ENCODE data around the gene ADAT3.
A peak's percentile ranks its signal among the peaks of the same experiment; 100 is the strongest.
"Not testable (repeated sequence)": the region's sequence is repeated elsewhere in the genome, so short reads cannot be mapped to it uniquely, and the experiment has no call there.

ADAT3 gene

DNA sequence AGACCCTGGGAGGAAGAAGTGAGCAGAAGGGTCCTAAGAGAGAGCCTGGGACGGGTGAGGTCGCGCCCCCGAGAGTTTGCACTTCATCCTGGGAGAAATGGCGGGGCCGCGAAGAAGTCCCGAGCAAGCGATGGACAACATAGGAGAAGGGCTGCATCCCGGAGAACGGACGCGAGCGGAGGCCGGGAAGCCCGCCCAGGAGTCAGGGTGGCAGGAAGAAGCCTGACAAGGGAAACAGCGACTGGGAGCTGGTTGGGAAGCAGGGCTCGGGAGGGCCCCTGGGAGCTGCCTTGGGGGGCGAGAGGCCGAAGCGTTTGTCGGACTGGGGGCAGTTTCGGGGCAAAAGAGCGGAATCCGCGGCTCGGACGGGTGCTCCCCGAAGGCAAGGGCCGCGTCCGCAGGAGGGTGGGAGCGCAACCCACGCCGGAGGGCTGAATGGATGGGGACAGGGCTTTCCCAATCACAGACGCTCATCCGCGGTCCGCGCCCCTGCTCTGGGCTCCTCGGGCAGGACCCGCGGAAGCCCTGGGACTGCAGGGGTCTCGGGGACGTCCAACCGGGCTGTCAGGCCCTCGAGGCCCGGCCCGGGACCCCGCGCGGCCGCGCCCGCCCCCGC lies 20.4 kb upstream of the ADAT3 start:
- DNase-seq, result no peak

DNA sequence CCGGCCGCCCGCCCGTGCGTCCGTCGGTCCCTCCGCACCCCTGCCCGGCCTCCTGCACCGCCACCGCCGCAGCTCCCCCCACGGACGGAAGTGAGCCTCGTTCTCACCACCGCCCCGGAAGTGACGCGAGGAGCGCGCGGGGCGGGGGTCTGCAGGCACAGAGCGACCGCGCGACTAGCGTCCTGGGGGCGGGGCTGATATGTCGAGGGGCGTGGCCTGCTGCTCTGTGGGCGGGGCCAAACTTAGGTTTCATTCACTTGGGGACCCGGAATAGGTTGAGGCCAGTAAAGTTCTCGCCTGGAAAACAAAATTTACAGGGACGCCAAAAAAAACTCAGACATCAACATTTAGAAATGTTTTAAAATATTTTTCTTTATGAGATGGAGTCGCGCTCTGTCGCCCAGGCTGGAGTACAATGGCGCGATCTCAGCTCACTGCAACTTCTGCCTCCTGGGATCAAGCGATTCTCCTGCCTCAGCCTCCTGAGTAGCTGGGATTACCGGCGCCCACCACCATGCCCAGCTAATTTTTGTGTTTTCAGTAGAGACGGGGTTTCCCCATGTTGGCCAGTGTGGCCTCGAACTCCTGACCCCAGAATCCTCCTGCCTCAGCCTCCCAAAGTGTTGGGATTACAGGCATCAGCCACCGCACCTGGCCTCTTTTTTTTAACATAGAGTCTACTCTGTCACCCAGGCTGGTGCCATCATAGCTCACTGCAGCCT lies 19.6 kb upstream of the ADAT3 start, which contains the start of gene ABHD17A:
Gene ABHD17A (minus strand): TSS at position 99 of the 722 bp plus-strand sequence. CDS start 3,930 bp downstream, outside the sequence.
- peak; percentile 73 to 96 for DNase-seq

DNA sequence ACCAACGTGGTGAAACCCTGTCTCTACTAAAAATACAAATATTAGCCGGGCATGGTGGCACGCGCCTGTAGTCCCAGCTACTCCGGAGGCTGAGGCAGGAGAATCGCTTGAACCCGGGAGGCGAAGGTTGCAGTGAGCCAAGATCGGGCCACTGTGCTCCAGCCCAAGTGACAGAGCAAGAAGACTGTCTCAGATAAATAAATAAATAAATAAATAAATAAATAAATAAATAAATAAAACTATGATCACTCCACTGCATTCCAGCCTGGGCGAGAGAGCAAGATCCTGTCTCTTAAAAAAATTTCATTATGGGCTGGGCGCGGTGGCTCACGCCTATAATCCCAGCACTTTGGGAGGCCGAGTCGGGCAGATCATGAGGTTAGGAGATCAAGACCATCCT lies 18.8 kb upstream of the ADAT3 start:
- DNase-seq, result not testable (repeated sequence)

DNA sequence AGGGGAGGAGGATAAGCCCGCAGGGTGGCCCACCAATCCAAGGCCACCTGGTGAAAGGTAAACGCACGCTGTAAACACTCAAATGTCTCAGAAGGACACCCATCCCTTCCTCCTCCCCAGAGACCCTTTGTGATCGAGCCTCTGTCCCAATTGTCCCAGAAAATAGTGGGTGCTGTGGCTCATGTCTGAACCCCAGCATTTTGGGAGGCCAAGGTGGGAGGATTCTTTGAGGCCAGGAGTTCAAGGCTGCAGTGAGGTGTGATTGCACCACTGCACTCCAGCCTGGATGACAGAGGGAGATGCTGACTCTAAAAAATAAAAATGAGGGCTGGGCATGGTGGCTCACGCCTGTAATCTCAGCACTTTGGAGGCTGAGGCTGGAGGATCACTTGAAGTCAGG lies 16.8 kb upstream of the ADAT3 start:
- no peak for DNase-seq

DNA sequence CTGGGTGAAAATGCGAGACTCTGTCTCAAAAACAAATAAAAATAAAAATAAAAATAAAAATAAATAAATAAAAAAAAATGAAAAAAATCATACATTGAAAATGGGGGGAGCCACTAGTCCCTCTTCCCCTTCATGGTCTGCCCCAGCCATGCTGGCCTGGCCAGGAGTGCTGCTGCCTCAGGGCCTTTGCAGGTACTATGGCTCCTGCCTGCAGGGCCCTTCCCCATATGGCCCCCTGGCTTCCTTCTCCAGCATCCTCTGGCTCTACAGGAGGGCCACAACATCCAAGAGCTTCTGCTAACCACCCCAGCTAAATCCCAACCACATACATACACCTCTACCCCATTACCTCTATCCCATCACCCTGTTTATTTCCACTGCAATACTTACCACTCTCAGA lies 15.3 kb upstream of the ADAT3 start:
- no peak for DNase-seq

DNA sequence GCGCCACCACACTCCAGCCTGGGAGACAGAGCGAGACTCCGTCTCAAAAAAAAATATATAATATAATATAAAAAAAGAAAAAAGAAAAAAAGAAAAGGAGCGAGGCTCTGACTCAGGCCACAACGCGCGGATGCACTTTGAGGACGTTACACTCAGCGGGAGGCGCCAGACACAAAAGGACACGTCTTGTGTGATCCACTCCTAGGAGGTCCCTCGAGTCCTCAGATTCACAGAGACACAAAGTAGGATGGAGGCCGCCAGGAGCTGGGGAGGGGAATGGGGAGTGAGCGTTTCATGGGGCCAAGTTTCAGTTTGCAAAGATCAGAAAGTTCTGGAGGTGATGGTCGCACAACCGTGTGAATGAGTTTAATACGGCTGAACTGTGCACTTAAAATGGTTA lies 11.4 kb upstream of the ADAT3 start:
- no peak for DNase-seq

DNA sequence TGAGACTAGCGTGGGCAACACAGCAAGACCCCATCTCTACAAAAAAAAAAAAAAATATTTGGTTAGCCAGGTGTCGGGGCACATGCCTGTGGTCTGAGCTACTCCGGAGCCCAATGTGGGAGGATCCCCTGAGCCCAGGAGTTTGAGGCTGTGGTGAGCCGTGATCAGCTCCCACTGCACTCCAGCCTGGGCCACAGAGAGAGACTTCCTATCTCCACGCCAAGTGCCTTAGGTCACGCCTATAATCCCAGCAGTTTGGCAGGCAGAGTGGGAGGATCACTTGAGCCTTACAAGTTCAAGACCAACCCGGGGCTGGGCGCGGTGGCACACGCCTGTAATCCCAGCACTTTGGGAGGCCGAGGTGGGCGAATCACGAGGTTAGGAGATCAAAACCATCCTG lies 8.7 kb upstream of the ADAT3 start:
- no peak for DNase-seq

DNA sequence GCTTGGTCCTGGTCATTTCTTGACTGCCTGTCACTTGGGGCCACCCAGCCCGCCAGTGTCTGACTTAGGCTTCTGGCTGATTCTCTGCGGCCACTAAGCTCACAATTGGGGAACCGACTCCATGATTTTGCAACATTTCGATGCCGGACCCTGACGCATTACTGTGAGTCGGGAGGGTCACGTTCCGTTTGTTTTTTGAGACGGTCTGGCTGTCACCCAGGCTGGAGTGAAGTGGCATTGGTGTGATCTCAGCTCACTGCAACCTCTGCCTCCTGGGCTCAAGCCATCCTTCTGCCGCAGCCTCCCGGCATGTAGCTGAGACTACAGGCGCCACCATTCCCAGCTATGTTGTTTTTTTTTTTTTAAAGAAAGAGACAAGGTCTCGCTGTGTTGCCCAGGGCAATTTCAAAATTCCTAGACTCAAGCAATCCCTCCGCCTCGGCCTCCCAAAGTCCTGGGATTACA lies 3.2 kb upstream of the ADAT3 start:
- no peak for DNase-seq

DNA sequence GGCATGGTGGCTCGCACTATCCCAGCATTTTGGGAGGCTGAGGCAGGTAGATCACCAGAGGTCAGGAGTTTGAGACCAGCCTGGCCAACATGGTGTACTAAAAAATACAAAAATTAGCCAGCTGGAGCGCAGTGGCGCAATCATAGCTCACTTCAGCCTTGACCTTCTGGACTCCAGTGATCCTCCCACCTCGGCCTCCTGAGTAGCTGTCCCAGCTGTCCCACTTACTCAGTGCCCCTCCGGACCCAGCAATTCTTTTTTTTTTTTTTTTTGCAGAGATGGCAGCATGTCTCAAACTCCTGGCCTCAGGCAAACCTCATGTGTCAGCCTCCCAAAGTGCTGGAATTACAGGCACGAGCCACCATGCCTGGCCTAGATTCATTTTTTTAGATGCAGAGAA lies 2.3 kb upstream of the ADAT3 start:
- no peak for DNase-seq

DNA sequence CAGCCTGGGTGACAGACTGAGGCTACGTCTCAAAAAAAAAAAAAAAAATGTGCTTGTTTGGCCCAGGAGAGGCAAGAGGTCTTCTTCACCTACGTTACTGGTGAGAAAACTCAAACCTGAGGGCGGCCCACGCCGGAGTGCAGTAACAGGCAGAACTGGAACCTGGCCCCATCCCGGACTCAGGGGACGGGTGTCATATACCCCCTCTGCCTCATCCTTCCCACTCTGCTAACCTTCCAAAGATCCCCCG lies 414 bp upstream of the ADAT3 start:
- no peak for DNase-seq

DNA sequence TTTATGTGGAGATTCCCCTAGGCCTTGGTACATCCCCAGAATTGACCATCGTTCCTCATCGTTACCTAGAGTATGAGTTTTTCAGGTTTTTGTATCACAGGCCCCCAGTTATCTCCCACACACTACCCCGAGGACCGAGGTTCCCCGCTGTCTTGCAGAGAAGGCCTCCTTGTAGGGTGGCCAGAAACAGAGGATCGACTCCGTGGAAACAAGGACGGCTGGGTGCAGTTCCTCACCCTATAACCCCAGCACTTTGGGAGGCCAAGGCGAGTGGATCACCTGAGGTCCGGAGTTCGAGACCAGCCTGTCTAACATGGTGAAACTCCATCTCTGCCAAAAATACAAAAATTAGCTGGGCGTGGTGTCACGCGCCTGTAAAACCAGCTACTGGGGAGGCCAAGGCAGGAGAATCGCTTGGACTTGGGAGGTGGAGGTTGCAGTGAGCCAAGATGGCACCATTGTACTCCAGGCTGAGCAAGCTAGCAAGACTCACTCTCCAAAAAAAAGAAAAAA lies 720 bp downstream of the ADAT3 start:
- no peak for DNase-seq

DNA sequence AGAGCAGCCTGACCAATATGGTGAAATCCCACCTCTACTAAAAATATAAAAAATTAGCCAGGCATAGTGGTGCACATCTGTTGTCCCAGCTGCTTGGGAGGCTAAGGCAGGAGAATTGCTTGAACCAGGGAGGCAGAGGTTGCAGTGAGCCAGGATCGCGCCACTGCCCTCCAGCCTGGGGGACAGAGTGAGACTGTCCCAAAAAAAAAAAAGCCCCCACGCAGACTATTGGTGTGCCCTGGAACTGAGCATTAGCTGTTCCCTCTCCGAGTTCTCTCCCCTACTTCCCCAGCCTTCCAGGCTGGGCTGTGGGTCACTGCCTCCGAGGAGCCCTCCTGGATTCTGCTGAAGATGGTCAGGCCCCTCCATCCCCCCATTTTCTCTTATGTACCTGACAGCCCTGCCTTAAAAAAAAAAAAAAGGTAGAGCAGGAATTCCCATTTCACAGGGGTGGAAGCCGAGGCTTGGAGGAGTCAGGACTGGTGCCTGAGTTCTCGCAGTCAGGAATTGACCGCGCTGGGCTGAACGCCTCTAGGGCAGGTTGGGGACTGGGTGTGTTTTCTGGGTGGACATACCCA lies 1.9 kb downstream of the ADAT3 start:
- DNase-seq, result no peak

DNA sequence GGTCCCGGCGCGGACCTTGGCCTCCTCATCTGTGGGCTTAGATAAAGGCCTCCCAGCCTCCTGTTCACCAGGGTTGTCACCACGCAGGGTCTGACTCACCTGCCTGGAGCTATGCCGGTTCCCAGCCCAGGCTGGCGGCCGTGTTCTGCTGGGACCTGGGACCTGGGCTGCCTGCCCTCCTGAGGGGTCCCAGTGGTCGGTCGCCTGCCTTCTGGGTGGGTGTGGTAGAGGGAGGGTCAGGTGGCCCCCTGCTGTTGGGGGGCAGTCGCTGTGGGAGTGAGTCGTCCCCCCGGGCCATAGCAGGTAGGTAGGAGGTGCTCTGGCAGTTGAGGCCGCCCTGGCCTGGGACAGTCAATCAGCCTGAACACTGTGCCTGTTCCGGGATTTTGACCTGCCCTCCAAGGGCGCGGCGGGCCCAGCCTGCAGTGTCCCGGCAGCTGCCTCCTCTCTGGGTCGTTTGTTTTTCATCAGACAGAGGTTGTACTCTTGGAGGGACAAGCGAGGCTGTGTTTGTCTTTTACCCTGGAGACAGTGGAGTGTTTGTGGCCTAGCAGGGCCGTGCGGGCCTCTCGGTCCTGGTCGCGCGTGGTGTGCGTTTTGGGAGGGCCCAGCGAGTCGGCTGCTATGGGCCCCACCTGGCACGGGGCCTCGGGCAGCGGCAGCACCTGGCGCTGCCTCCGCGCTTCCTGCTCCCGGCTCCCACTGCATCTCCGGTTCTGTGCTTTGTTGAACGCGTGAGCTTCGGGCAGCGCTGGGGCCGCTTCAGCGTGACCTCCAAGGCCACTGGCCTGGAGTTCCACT lies 2.6 kb downstream of the ADAT3 start:
- DNase-seq, result no peak

DNA sequence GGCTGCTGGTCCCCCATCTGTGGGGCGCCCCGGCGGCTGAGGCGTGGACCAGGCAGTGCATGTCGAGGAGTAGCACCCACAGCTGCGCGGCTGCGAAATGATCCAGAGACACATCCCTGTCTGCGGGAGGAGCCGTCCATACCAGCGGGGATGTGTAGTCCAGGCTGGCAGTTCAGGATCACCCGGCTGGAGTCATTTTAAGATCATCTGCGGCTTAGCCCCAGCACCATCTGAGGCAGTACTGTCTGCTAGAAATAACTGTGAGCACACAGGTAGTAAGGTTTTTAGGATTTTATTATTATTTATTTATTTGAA lies 3.1 kb downstream of the ADAT3 start:
- DNase-seq, result no peak

DNA sequence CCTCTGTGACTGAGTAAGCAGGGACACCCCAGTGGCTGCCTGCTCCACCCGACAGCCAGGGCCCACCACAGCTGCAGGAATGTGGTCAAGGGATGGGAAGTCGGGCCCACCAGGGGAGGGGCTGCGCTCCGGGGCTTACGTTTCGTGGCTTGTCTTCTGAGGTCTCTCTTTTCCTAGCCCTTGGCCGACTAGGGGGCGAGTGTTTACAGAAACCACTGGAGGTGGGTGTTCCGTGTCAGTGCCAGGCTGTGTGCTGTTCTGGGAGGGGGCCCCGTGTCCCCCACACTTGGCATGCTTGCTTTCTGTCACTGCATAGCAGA lies 4.5 kb downstream of the ADAT3 start:
- DNase-seq, result no peak

DNA sequence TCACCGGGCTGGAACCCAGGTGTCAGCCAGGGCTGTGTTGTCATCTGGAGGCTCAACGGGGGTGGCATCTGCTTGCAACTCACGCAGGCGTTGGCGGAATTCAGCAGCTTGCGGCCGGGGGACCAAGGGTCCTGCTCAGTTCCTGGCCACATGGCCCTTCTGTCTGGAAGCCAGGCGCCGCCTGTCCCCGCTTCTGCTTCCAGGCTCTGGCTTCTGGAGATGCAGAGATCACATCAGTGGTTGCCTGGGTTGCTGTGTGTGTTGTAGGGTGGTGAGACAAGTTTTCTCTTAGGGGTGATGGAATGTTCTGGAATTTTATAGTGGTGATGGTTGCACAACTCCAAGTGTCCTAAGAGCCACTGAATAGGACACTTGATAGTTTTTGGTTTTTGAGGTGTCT lies 5.0 kb downstream of the ADAT3 start:
- no peak for DNase-seq

DNA sequence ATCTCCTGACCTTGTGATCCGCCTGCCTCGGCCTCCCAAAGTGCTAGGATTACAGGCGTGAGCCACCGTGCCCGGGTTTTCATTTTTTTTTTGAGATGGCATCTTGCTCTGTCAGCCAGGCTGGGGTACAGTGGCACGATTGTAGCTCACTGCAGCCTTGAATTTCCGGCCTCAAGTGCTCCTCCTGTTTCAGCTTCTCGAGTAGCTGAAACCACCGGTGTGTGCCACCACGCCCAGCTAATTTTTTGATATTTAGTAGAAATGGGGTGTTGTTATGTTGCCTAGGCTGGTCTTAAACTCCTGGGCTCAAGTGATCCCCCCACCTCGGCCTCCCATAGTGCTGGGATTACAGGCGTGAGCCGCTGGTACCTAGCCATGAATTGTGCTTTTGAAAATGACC lies 5.9 kb downstream of the ADAT3 start:
- no peak for DNase-seq

DNA sequence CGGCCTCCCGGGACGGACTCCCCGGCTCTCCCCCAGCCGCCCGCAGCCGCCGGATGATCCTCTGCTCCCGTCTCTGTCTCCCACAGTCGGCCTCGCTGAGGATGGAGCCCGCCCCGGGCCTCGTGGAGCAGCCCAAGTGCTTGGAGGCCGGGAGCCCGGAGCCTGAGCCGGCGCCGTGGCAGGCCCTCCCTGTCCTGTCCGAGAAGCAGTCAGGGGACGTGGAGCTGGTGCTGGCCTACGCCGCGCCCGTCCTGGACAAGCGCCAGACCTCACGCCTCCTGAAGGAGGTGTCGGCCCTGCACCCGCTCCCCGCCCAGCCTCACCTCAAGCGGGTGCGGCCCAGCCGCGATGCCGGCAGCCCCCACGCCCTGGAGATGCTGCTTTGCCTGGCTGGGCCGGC lies 6.8 kb downstream of the ADAT3 start:
- no peak for DNase-seq

DNA sequence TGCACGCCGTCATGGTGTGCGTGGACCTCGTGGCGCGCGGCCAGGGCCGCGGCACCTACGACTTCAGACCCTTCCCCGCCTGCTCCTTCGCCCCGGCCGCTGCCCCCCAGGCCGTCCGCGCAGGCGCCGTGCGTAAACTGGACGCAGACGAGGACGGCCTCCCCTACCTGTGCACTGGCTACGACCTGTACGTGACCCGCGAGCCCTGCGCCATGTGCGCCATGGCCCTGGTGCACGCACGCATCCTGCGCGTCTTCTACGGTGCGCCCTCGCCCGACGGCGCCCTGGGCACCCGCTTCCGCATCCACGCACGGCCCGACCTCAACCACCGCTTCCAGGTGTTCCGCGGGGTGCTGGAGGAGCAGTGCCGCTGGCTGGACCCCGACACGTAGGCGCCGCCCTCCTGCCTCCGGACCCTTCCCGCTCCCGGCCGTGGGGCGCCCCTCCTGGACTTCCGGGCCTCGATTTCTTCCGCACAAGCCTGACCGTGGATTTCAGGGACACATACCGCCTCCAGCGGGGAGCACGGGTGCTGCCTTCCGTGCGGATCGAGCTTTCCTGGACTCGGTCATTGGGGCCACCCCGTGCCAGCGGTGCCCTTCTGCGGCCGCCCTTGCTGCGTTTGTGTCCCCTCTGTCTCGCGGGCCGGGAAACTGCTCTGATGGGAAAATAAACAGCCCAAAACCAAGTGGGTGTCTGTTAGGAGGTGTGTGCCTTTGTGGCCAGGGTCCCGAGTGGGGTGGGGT lies 7.7 kb downstream of the ADAT3 start:
- DNase-seq, result no peak

DNA sequence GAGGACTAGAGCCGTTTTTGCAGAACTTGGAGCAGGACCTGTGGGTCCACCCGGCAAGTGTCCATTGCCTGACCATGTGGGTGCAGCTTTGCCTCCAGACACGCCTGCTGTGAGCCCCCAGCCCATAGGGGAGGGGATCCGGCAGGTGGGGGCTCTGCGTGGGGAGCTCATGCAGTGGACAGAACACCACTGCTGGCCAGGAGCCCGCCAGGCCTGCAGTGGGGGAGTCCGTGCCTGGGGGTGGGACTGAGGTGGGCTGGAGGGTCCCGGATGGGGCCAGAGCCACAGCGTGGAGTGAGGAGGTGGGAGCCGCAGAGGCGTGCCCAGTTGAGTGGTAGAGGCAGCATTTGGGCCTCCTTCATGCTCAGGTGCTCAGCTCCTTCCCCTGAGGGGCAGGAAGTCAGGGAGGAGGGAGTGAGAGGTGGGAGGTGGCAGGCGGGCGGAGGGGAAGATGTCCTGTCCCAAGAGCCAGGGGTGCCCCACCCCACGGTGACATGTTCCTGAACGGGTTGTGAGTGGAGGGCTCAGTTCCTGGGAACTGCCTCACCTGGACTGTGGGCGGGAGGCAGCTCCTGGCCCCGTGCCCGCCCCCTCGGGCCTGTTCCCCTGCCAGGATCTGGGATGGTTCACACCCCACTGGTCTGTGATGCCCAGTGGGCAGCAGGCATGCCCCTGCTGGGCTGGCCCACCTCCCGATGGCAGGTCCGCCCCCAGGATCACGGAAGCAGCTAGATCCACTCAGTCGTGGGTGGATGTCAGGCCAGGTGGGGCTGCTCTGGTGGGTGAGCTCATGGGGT lies 8.8 kb downstream of the ADAT3 start:
- DNase-seq, result no peak

DNA sequence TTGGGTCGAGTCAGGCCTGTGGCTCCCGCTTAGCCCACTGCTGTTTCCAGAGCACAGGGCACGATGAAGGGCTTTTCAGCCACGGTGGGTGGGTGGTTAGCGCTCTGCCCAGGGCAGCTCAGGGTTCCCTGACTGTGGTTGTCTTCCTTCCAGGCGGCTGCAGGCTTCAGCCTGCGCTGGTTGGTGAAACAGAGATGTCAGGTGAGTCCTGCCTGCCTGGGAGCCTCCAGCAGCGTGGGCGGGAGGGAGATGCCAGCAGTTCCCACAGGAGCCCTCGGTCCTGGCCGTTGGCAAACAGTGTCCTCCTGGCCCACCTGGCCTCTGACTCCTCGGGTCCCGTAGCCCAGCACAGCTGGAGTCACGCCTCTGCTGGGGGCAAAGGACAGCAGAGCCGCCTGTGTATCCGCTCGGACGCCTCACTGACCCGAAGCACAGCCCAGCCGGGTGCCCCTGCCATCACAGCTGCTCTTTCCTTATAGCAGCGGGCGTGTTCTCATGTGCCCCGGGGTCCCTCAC lies 9.7 kb downstream of the ADAT3 start:
- no peak for DNase-seq

DNA sequence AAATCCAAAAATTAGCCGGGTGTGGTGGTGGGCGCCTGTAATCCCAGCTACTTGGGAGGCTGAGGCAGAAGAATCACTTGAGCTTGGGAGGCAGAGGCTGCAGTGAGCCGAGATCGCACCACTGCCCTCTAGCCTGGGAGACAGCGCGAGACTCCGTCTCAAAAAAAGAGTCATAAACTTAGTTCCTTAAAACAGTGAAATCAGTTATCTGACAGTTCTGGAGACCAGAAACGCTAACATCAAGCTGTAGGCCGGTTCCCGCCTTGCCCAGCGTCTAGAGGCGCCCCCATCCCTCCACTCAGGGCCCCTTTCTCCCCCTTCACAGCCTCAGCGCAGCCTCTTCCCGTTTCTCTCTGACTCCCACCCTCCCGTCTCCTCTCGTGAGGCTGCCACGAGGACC lies 11.9 kb downstream of the ADAT3 start:
- no peak for DNase-seq
